IMR-90 (cell line): Measurements from ENCODE around the gene FRYL. TPM values are rescaled to one million over a fixed set of nuclear protein-coding genes. Genes with fewer than 3 reads are reported as not detected.

Experiments used
- ATAC-seq: fragments of 200-7000 bp; cut with Tn5 transposase; 2 replicates; pipeline ENCODE4 v1.9.1; 2020; ENCODE audit warnings: low read depth, mild to moderate bottlenecking, moderate library complexity
- BruUV-seq: library from RNA; stranded (reverse); fragments of 400-500 nt; replicated peaks from 2 replicates; lab custom pipeline; 2021; lab: Mats Ljungman, UMichigan
- CTCF ChIA-PET: fragments of 300-600 bp; formaldehyde crosslinking; extraction: SDS; loops from one replicate; lab custom pipeline; 2021; ENCODE audit warnings: antibody characterized with exemption; lab: Yijun Ruan, JAX
- POLR2A ChIA-PET: fragments of 300-600 bp; sonication (Branson Sonifier 250); formaldehyde crosslinking; loops from one replicate; lab custom pipeline; 2022; ENCODE audit warnings: antibody characterized with exemption; ENCODE audit not compliant: unreplicated experiment; lab: Charles Lee
- DNase-seq: peaks from one replicate; pipeline ENCODE4 v3.0.0; 2013
- H2AFZ ChIP-seq: replicated peaks from 2 replicates; pipeline ENCODE3; 2013; ENCODE audit warnings: low read length, mild to moderate bottlenecking; ENCODE audit not compliant: poor library complexity
- H2AK5ac ChIP-seq: 2 replicates; pipeline ENCODE4 v1.6.1; 2013; ENCODE audit warnings: low read depth, low read length, inconsistent platforms
- H2AK9ac ChIP-seq: replicated peaks from 2 replicates; pipeline ENCODE3; 2013; ENCODE audit warnings: mild to moderate bottlenecking, low read depth, low read length, moderate library complexity; ENCODE audit not compliant: poor library complexity
- H2BK120ac ChIP-seq: 2 replicates; pipeline ENCODE4 v1.6.1; 2013; ENCODE audit warnings: low read depth, low read length, inconsistent platforms
- H2BK15ac ChIP-seq: 3 replicates; pipeline ENCODE4 v1.6.1; 2013; ENCODE audit warnings: low read depth, low read length, inconsistent platforms
- H2BK20ac ChIP-seq: 2 replicates; pipeline ENCODE4 v1.6.1; 2013; ENCODE audit warnings: low read depth, mild to moderate bottlenecking, inconsistent platforms, low read length, moderate library complexity
- H2BK5ac ChIP-seq: 2 replicates; pipeline ENCODE4 v1.6.1; 2013; ENCODE audit warnings: mild to moderate bottlenecking, low read depth, low read length, inconsistent platforms; ENCODE audit not compliant: poor library complexity, severe bottlenecking
- H3K14ac ChIP-seq: replicated peaks from 2 replicates; pipeline ENCODE4 v1.6.1; 2013; ENCODE audit warnings: low read depth, low read length, inconsistent platforms
- H3K18ac ChIP-seq: 2 replicates; pipeline ENCODE4 v1.6.1; 2013; ENCODE audit warnings: low read depth, low read length, control low read depth
- H3K23ac ChIP-seq: 2 replicates; pipeline ENCODE4 v1.6.1; 2013; ENCODE audit warnings: low read depth, low read length, inconsistent platforms
- H3K27ac ChIP-seq: 2 replicates; pipeline ENCODE4 v1.5.1; 2013; ENCODE audit warnings: mild to moderate bottlenecking, control low read depth, low read length; ENCODE audit not compliant: insufficient read depth
- H3K27me3 ChIP-seq: 2 replicates; pipeline ENCODE4 v1.6.1; 2013; ENCODE audit warnings: low read length; ENCODE audit not compliant: control insufficient read depth, insufficient read depth
- H3K36me3 ChIP-seq: 2 replicates; pipeline ENCODE4 v1.6.1; 2013; ENCODE audit warnings: low read length, mixed read lengths; ENCODE audit not compliant: control insufficient read depth, insufficient read depth
- H3K4ac ChIP-seq: 2 replicates; pipeline ENCODE4 v1.6.1; 2013; ENCODE audit warnings: low read depth, low read length, inconsistent platforms
- H3K4me1 ChIP-seq: 2 replicates; pipeline ENCODE4 v1.6.1; 2013; ENCODE audit warnings: low read length, mixed read lengths; ENCODE audit not compliant: control insufficient read depth, insufficient read depth
- H3K4me2 ChIP-seq: 2 replicates; pipeline ENCODE4 v1.6.1; 2013; ENCODE audit warnings: low read depth, mild to moderate bottlenecking, control low read depth, low read length, moderate library complexity
- H3K4me3 ChIP-seq: 2 replicates; pipeline ENCODE4 v1.5.1; 2013; ENCODE audit warnings: low read depth, mild to moderate bottlenecking, control low read depth, low read length, moderate library complexity; ENCODE audit not compliant: insufficient read depth
- H3K56ac ChIP-seq: 2 replicates; pipeline ENCODE4 v1.6.1; 2013; ENCODE audit warnings: low read length, inconsistent platforms; ENCODE audit not compliant: insufficient read depth; ENCODE audit errors: extremely low read depth
- H3K79me1 ChIP-seq, 2 experiments: 2 replicates each; pipeline ENCODE4 v1.6.1; 2013; ENCODE audit warnings: low read length in 2 of 2, inconsistent platforms in 1 of 2, low read depth in 1 of 2
- H3K9ac ChIP-seq: 2 replicates; pipeline ENCODE4 v1.6.1; 2013; ENCODE audit warnings: low read depth, low read length, control low read depth
- H3K9me1 ChIP-seq: 2 replicates; pipeline ENCODE4 v1.6.1; 2013; ENCODE audit warnings: low read length, inconsistent platforms; ENCODE audit not compliant: insufficient read depth
- H3K9me3 ChIP-seq: 2 replicates; pipeline ENCODE4 v1.6.1; 2013; ENCODE audit warnings: low read length; ENCODE audit not compliant: control insufficient read depth, insufficient read depth
- H4K20me1 ChIP-seq: 2 replicates; pipeline ENCODE4 v1.6.1; 2013; ENCODE audit warnings: low read length, inconsistent platforms; ENCODE audit not compliant: insufficient read depth
- H4K5ac ChIP-seq: 2 replicates; pipeline ENCODE4 v1.6.1; 2013; ENCODE audit warnings: mild to moderate bottlenecking, low read depth, low read length, control low read depth
- H4K8ac ChIP-seq, 2 experiments: 2 replicates each; pipeline ENCODE4 v1.6.1; 2013; ENCODE audit warnings: low read depth in 2 of 2, low read length in 2 of 2, control low read depth in 1 of 2, inconsistent platforms in 1 of 2
- H4K91ac ChIP-seq: 2 replicates; pipeline ENCODE4 v1.6.1; 2013; ENCODE audit warnings: low read depth, low read length, inconsistent platforms; ENCODE audit not compliant: insufficient read depth
- BHLHE40 ChIP-seq: fragments of 150-350 bp; IDR thresholded peaks from 2 replicates; pipeline ENCODE4 v1.6.1; 2016; ENCODE audit warnings: mild to moderate bottlenecking, low read depth, low read length
- CEBPB ChIP-seq: IDR thresholded peaks from 2 replicates; pipeline ENCODE4 v1.6.1; 2012; ENCODE audit warnings: low read depth, low read length, improper control_type of control experiment
- CHD1 ChIP-seq: IDR thresholded peaks from 2 replicates; pipeline ENCODE4 v1.6.1; 2012; ENCODE audit warnings: low read depth, low read length, improper control_type of control experiment
- FOS ChIP-seq: fragments of 150-350 bp; IDR thresholded peaks from 2 replicates; pipeline ENCODE4 v1.6.1; 2016; ENCODE audit warnings: low read depth, low read length
- MAFK ChIP-seq: IDR thresholded peaks from 2 replicates; pipeline ENCODE4 v1.6.1; 2012; ENCODE audit warnings: low read depth, low read length, improper control_type of control experiment
- MAZ ChIP-seq: IDR thresholded peaks from 2 replicates; pipeline ENCODE4 v1.6.1; 2012; ENCODE audit warnings: low read depth, mild to moderate bottlenecking, low read length, improper control_type of control experiment, moderate library complexity, borderline replicate concordance
- MXI1 ChIP-seq: IDR thresholded peaks from 2 replicates; pipeline ENCODE4 v1.6.1; 2012; ENCODE audit warnings: low read depth, mild to moderate bottlenecking, low read length, moderate library complexity, borderline replicate concordance
- NFE2L2 ChIP-seq: fragments of 150-350 bp; IDR thresholded peaks from 2 replicates; pipeline ENCODE4 v1.6.1; 2016; ENCODE audit warnings: low read depth, mild to moderate bottlenecking, low read length
- POLR2A ChIP-seq: IDR thresholded peaks from 2 replicates; pipeline ENCODE4 v1.6.1; 2012; ENCODE audit warnings: mild to moderate bottlenecking, low read depth, low read length
- RFX5 ChIP-seq: IDR thresholded peaks from 2 replicates; pipeline ENCODE4 v1.8.0; 2012; ENCODE audit warnings: low read depth, mild to moderate bottlenecking, low read length, moderate library complexity
- SMC3 ChIP-seq: fragments of 150-350 bp; IDR thresholded peaks from 2 replicates; pipeline ENCODE4 v1.6.1; 2016; ENCODE audit warnings: low read depth, mild to moderate bottlenecking, antibody characterized with exemption, low read length, moderate library complexity
- WGBS, 2 experiments: methylation state at CpG; one replicate each; pipeline versions ENCODE4 v1.1.5 to v1.1.7; 2013; ENCODE audit warnings: missing lambda C conversion rate in 2 of 2; ENCODE audit not compliant: insufficient read length in 1 of 2; ENCODE audit errors: extremely low coverage in 2 of 2; 5-methylcytosine and 5-hydroxymethylcytosine counted together
- dilution Hi-C: fragments of 300-500 bp; cut with HindIII; formaldehyde crosslinking; loops from one replicate; pipeline ENCODE4 v1.14.3; 2018; ENCODE audit warnings: low sequenced_read_pairs; ENCODE audit not compliant: unreplicated experiment
- in situ Hi-C: fragments of 300-500 bp; cut with MboI; formaldehyde crosslinking; loops from 3 replicates; pipeline ENCODE4 v1.14.3; 2019; ENCODE audit warnings: low sequenced_read_pairs, inconsistent platforms, mixed read lengths
- intact Hi-C: fragments of 100-400 bp; cut with micrococcal nuclease; formaldehyde crosslinking; loops from 2 replicates; pipeline ENCODE4 v1.10.0; 2022
- polyA plus RNA-seq, 3 experiments: library from polyadenylated mRNA; depleted of rRNA; stranded (reverse); fragments of >200 nt; gene quantifications; 2 replicates each; pipeline ENCODE4 v1.2.3, GENCODE V29; 2012; ENCODE audit warnings: low replicate concordance in 1 of 3
- total RNA-seq: library from RNA; depleted of rRNA; stranded (reverse); fragments of >200 nt; gene quantifications from 2 replicates; pipeline ENCODE4 v1.2.3, GENCODE V29; 2012
- TF ChIP-seq, protein P1 (sequence below): fragments of 150-350 bp; IDR thresholded peaks from 2 replicates; pipeline ENCODE4 v1.6.1; 2017; ENCODE audit warnings: mild to moderate bottlenecking, antibody characterized with exemption, low read length, low read depth

The FRYL gene
- total and polyA plus RNA-seq, 2 of the 4 experiments (the other 2 are of a cell fraction): 9.9 to 77.4 TPM

DNA sequence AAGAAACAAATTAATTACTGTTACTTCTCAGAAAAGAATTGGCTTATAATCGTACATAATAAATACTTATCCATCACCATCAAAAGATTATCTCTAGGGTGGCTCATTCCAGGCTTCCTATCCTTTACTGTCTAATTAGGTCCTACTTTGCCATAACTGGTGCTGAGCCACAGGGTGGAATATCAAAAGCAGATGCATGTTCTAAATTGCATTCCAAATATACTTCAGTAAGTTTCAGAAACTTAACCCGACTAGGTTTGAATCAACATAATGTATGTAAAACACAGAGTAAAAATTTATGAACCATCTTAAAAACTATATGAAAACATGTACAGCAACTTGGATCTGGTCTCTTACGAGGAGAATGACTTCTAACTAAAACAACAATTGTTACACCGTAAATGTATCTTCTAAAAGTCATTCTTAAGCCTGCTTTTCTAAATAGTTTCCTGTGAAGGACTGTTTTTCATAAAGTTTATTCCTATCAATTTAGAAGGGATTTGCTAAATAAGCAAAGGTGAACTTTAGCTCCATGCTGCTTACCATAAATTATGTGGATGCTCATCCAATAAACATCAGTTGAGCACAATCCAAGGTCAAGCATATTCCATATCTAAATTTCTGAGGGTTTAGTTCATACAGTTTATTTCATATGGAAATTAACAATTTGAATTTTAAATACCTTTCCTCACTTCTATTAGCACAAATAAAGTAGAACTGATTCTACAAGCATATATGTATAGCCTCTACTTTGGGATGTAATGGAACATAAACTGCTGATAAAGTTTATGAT is 276.6 kb downstream of the FRYL start:
- H3K14ac ChIP-seq: no peak overlapping the region
- DNase-seq (no peak), ATAC-seq (no peak)
- no peaks in the 10 kb centered on the region for H4K20me1 ChIP-seq
- intact Hi-C loops: loop anchor here (10.0 kb wide), 1 partner anchor 49 kb away; no protein-coding TSS in a partner anchor
- H2BK15ac ChIP-seq: no peak overlapping the region
- H3K9me1 ChIP-seq: no peaks in the 10 kb centered on the region
- ChIA-PET POLR2A (no interaction called here), CTCF (no interaction called here)
- H2AK9ac ChIP-seq: no peak overlapping the region
- no peaks in the 10 kb centered on the region for H3K27me3 ChIP-seq
- H2BK5ac ChIP-seq: no peak overlapping the region
- H3K4ac ChIP-seq: no peak overlapping the region
- no peak overlapping the region for H3K23ac ChIP-seq
- no peak overlapping the region for H3K18ac ChIP-seq
- H4K8ac ChIP-seq: no peak overlapping the region
- H3K36me3 ChIP-seq: peaks cover 15% of the 10 kb centered on the region
- H2AK5ac ChIP-seq: no peak overlapping the region
- dilution Hi-C loops: no loop called here
- H3K4me3 ChIP-seq: no peak overlapping the region
- H4K5ac ChIP-seq: no peak overlapping the region
- H4K91ac ChIP-seq: no peak overlapping the region
- H3K9me3 ChIP-seq: no peaks in the 10 kb centered on the region
- in situ Hi-C loops: no loop called here
- H2AFZ ChIP-seq: no peak overlapping the region
- BruUV-seq: no TSS peak
- H2BK120ac ChIP-seq: no peak overlapping the region
- no peaks in the 10 kb centered on the region; a peak in 1 of 4 replicates for H3K79me1 ChIP-seq
- no peak overlapping the region for H2BK20ac ChIP-seq
- no peak overlapping the region for H3K56ac ChIP-seq
- H3K27ac ChIP-seq: no peak overlapping the region
- no peaks in the 10 kb centered on the region for H3K4me1 ChIP-seq
- no CpG with 5 or more reads among the region's 4 CpGs for WGBS, 2 experiments
- TF ChIP-seq RFX5 (no peak), MAZ (no peak), MAFK (no peak), SMC3 (no peak), NFE2L2 (no peak), FOS (no peak), CEBPB (no peak), POLR2A (no peak), CHD1 (no peak), BHLHE40 (no peak), MXI1 (no peak)
- TF ChIP-seq, protein P1, sequence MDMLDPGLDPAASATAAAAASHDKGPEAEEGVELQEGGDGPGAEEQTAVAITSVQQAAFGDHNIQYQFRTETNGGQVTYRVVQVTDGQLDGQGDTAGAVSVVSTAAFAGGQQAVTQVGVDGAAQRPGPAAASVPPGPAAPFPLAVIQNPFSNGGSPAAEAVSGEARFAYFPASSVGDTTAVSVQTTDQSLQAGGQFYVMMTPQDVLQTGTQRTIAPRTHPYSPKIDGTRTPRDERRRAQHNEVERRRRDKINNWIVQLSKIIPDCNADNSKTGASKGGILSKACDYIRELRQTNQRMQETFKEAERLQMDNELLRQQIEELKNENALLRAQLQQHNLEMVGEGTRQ: no peak
- no peak overlapping the region for H3K9ac ChIP-seq
- H3K4me2 ChIP-seq: no peak overlapping the region
